Measurements from ENCODE around the gene ADAD1.
A peak's percentile ranks its signal among the peaks of the same experiment; 100 is the strongest.

Gene ADAD1

DNA sequence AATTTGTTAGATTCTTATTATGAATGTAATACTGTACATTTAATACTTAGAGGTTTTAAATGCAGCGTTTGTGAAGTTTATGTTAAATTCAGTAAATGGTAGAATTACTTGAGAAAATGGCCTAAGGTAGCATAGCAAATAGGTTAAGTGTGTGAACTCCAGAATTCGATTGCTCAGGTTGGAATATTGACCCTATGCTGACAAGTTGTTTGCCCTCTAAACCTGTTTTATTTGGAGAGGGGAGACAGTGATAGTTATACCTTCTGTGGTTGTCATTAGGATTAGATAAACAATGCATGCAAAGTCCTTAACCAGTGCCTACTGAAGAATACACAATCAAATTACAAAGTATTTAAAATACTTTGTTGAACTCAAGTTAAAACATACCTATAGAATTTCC lies 5.4 kb downstream of the ADAD1 start:
- Mint-ChIP-seq H3K4me1 (ENCODE audit: low read depth) (no peaks in the 10 kb centered on the region), H3K36me3 (ENCODE audit: low read depth) (no peaks in the 10 kb centered on the region), H3K9me3 (peaks cover 27% of the 10 kb centered on the region), H3K4me3 (no peak overlapping the region), H3K27me3 (no peaks in the 10 kb centered on the region), H3K27ac (no peak overlapping the region)
- intact Hi-C loops (cut with micrococcal nuclease): no loop called here

DNA sequence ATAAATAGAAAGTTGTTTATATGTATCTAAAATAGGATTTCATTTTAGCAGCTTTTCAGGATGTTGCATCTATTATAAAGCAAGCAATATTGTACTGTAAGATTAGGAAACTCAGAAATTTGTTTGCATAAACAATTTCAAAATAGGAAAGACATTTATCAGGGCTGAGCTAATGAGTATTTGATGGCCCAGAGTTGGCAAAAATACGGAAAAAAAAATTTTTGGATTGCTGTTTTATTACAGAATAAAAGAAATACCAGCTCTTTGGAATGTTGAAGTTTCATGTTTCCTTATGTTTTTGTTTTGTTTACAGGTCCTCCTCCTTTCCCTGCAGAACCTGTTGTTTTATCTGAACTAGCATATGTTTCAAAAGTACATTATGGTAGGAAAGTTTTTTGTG lies 14.5 kb downstream of the ADAD1 start:
- Mint-ChIP-seq H3K36me3 (ENCODE audit: low read depth) (no peaks in the 10 kb centered on the region), H3K4me1 (ENCODE audit: low read depth) (no peaks in the 10 kb centered on the region), H3K27me3 (no peaks in the 10 kb centered on the region), H3K4me3 (no peak overlapping the region), H3K9me3 (peaks cover 21% of the 10 kb centered on the region), H3K27ac (no peak overlapping the region)
- intact Hi-C loops (cut with micrococcal nuclease): no loop called here

DNA sequence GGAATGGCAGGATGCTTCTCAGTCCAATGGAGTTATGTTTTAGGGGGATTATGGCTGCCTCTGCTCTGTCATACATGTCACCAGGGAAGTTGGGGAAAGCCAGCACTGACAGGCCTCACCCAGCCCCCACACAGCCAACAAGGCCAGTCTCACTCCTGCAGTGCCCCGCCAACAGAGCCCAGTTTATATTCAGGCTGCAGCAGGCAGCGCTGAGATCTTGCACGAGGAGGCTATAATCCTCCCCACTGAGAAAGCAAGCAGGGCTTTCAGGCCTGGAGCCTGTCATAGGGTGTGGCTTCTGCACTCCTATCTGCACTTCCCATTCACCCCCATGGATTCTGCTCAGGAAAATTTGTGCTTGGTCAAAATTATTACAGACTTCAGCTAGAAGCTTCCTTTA lies 25.1 kb downstream of the ADAD1 start:
- Mint-ChIP-seq H3K9me3 (no peaks in the 10 kb centered on the region), H3K27ac (no peak overlapping the region), H3K4me1 (ENCODE audit: low read depth) (no peaks in the 10 kb centered on the region), H3K36me3 (ENCODE audit: low read depth) (no peaks in the 10 kb centered on the region), H3K27me3 (no peaks in the 10 kb centered on the region), H3K4me3 (no peak overlapping the region)
- intact Hi-C loops (cut with micrococcal nuclease): no loop called here

DNA sequence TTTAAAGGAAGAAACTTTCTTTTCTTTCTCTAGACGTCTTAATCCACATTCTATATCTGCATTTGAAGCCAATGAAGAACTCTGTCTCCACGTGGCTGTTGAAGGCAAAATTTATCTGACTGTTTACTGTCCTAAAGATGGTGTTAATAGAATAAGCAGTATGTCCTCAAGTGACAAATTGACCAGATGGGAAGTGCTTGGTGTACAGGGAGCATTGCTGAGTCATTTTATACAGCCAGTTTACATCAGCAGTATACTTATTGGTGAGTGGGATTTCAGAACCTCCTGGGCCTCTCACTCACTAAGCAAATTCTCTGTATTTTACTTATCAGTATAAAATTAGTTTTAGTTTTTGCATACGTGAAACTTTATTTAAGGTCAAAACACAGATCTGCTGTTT lies 33.7 kb downstream of the ADAD1 start:
- H3K9me3 Mint-ChIP-seq: no peaks in the 10 kb centered on the region
- H3K27ac Mint-ChIP-seq: no peak overlapping the region
- H3K4me1 Mint-ChIP-seq (ENCODE audit: low read depth): no peaks in the 10 kb centered on the region
- no peaks in the 10 kb centered on the region for H3K36me3 Mint-ChIP-seq (ENCODE audit: low read depth)
- no peak overlapping the region for H3K4me3 Mint-ChIP-seq
- no peaks in the 10 kb centered on the region for H3K27me3 Mint-ChIP-seq
- intact Hi-C loops (cut with micrococcal nuclease): no loop called here

- intact Hi-C loops (cut with micrococcal nuclease): no loop called here
- no peaks in the 10 kb centered on the region for H3K4me1 Mint-ChIP-seq (ENCODE audit: low read depth)
- no peaks in the 10 kb centered on the region for H3K27me3 Mint-ChIP-seq
- H3K36me3 Mint-ChIP-seq (ENCODE audit: low read depth): no peaks in the 10 kb centered on the region
- no peak overlapping the region for H3K4me3 Mint-ChIP-seq
- no peak overlapping the region for H3K27ac Mint-ChIP-seq
- no peaks in the 10 kb centered on the region for H3K9me3 Mint-ChIP-seq
Observed at GRCh38 chr4:122423246-122423645, 44.4 kb downstream of the ADAD1 start.

GRCh38 chr4:122431351-122431750 lies 52.5 kb downstream of the ADAD1 start:
- H3K27ac Mint-ChIP-seq: no peak overlapping the region
- H3K9me3 Mint-ChIP-seq: peaks cover 6% of the 10 kb centered on the region

DNA sequence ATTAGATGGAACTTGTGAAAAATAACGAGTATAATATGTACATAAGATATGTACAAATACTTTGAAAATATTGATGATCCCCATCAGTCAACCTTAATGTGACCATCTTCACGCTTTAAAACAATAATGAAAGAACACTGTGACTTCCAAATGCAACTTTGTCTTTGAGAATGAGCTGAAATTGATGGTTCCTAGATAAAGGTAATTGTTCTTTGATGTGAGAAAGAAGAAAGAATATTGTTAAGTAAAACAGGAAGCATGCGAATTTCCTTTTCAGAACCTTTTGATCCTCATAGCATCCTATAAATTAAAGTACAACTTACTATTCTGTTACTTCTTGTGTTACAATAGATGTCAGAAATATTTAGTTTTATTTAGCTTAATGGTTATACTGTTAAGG lies 55.5 kb downstream of the ADAD1 start:
- Mint-ChIP-seq H3K4me3 (no peak overlapping the region), H3K27me3 (peaks cover 1% of the 10 kb centered on the region), H3K36me3 (ENCODE audit: low read depth) (no peaks in the 10 kb centered on the region), H3K4me1 (ENCODE audit: low read depth) (no peaks in the 10 kb centered on the region), H3K27ac (no peak overlapping the region), H3K9me3 (peaks cover 6% of the 10 kb centered on the region)
- intact Hi-C loops (cut with micrococcal nuclease): no loop called here

More at GRCh38 chr4:122431351-122431750, 52.5 kb downstream of the ADAD1 start:
- intact Hi-C loops (cut with micrococcal nuclease): no loop called here
- no peak overlapping the region for H3K4me3 Mint-ChIP-seq
- H3K36me3 Mint-ChIP-seq (ENCODE audit: low read depth): no peaks in the 10 kb centered on the region
- H3K4me1 Mint-ChIP-seq (ENCODE audit: low read depth): no peaks in the 10 kb centered on the region
- peaks cover 1% of the 10 kb centered on the region for H3K27me3 Mint-ChIP-seq

GRCh38 chr4:122450847-122451246 lies 72.0 kb downstream of the ADAD1 start:
- Mint-ChIP-seq H3K36me3 (ENCODE audit: low read depth) (no peaks in the 10 kb centered on the region), H3K27ac (no peak overlapping the region), H3K9me3 (no peaks in the 10 kb centered on the region), H3K4me3 (no peak overlapping the region), H3K27me3 (peaks cover 1% of the 10 kb centered on the region), H3K4me1 (ENCODE audit: low read depth) (no peaks in the 10 kb centered on the region)
- intact Hi-C loops (cut with micrococcal nuclease): no loop called here

GRCh38 chr4:122453384-122453995 lies 74.7 kb downstream of the ADAD1 start:
- Mint-ChIP-seq H3K27me3 (no peaks in the 10 kb centered on the region), H3K27ac (no peak overlapping the region), H3K9me3 (no peaks in the 10 kb centered on the region), H3K36me3 (ENCODE audit: low read depth) (no peaks in the 10 kb centered on the region), H3K4me3 (no peak overlapping the region), H3K4me1 (ENCODE audit: low read depth) (no peaks in the 10 kb centered on the region)
- intact Hi-C loops (cut with micrococcal nuclease): no loop called here

DNA sequence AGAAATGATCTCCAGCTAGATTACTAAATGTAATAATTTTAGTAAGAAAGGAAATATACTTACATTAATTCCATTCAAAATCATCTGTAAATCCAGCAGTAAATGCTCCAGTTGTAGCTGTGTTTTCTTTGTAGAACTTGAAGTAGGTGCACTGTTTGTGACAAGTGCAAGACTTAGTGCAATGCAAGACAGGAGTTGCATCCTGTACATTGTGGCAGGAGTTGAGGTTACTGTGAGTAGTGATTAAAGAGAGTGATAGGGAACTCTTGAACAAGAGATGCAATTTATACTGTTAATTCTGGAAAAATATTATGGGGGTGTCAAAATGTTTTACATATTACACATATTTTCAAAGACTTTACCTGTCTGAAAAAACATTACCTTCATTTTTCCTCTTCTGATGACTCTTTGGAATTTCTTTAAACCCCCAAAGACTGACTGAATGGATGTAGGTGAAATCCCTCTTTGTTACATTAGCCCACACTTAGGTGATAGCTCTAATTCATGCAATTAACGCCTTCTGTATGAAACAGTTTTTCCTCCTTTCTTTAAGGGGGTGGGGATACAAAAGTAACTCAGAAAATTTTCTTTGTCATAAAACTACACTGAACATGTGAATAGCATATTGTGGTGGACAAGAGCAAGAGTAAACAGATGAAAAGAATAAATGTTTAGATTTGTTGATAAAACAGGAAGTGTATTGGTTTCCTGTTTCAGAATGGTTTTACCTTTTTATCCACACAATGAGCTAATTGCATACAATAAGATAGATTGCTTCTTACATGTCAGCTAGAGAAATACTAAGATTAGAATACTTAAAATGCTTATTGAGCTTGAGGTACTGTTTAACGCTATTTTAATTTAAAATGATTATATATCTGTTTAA lies 77.7 kb downstream of the ADAD1 start, which contains the start of gene IL2:
IL2 (minus strand) TSS at position 495 of the 886 bp plus-strand sequence; CDS start at position 210, 285 bp downstream.
- H3K4me3 Mint-ChIP-seq: no peak within 1 kb of the TSS
- H3K36me3 Mint-ChIP-seq (ENCODE audit: low read depth): no peaks in the 10 kb centered on the region
- no peaks in the 10 kb centered on the region for H3K4me1 Mint-ChIP-seq (ENCODE audit: low read depth)
- no peak within 1 kb of the TSS for H3K27ac Mint-ChIP-seq
- no peaks in the 10 kb centered on the region for H3K27me3 Mint-ChIP-seq
- no peaks in the 10 kb centered on the region for H3K9me3 Mint-ChIP-seq
- intact Hi-C loops (cut with micrococcal nuclease): no loop called here

GRCh38 chr4:122458625-122459024 lies 79.8 kb downstream of the ADAD1 start:
- Mint-ChIP-seq H3K27me3 (no peaks in the 10 kb centered on the region), H3K9me3 (no peaks in the 10 kb centered on the region), H3K27ac (no peak overlapping the region), H3K36me3 (ENCODE audit: low read depth) (no peaks in the 10 kb centered on the region), H3K4me1 (ENCODE audit: low read depth) (no peaks in the 10 kb centered on the region), H3K4me3 (peak overlapping the region; percentile 39)
- intact Hi-C loops (cut with micrococcal nuclease): no loop called here

GRCh38 chr4:122469457-122469856 lies 90.6 kb downstream of the ADAD1 start:
- Mint-ChIP-seq H3K36me3 (ENCODE audit: low read depth) (no peaks in the 10 kb centered on the region), H3K27ac (no peak overlapping the region), H3K9me3 (peaks cover 14% of the 10 kb centered on the region), H3K4me1 (ENCODE audit: low read depth) (no peaks in the 10 kb centered on the region), H3K27me3 (no peaks in the 10 kb centered on the region), H3K4me3 (no peak overlapping the region)
- intact Hi-C loops (cut with micrococcal nuclease): no loop called here

GRCh38 chr4:122475233-122475632 lies 96.4 kb downstream of the ADAD1 start:
- intact Hi-C loops (cut with micrococcal nuclease): no loop called here
- Mint-ChIP-seq H3K27ac (no peak overlapping the region), H3K27me3 (no peaks in the 10 kb centered on the region), H3K4me3 (no peak overlapping the region), H3K9me3 (no peaks in the 10 kb centered on the region), H3K36me3 (ENCODE audit: low read depth) (no peaks in the 10 kb centered on the region), H3K4me1 (ENCODE audit: low read depth) (no peaks in the 10 kb centered on the region)

GRCh38 chr4:122476126-122476525 lies 97.3 kb downstream of the ADAD1 start:
- Mint-ChIP-seq H3K27me3 (no peaks in the 10 kb centered on the region), H3K27ac (no peak overlapping the region), H3K4me1 (ENCODE audit: low read depth) (no peaks in the 10 kb centered on the region), H3K9me3 (no peaks in the 10 kb centered on the region), H3K4me3 (no peak overlapping the region), H3K36me3 (ENCODE audit: low read depth) (no peaks in the 10 kb centered on the region)
- intact Hi-C loops (cut with micrococcal nuclease): no loop called here
